Measurements from ENCODE around the gene SEMA4A. TPM values are rescaled to one million over a fixed set of nuclear protein-coding genes. Genes with fewer than 3 reads are reported as not detected.

Gene SEMA4A
- total and polyA plus RNA-seq, 9 of the 15 experiments (the other 6 are each of a cell fraction or from before 2014, with no cell fraction given): 0.04 to 1.7 (median 0.45) TPM

GRCh38 chr1:156114101-156114918 is 39.1 kb upstream of the SEMA4A start, which contains the start of gene LMNA (continued):
- TF ChIP-seq, protein P1, sequence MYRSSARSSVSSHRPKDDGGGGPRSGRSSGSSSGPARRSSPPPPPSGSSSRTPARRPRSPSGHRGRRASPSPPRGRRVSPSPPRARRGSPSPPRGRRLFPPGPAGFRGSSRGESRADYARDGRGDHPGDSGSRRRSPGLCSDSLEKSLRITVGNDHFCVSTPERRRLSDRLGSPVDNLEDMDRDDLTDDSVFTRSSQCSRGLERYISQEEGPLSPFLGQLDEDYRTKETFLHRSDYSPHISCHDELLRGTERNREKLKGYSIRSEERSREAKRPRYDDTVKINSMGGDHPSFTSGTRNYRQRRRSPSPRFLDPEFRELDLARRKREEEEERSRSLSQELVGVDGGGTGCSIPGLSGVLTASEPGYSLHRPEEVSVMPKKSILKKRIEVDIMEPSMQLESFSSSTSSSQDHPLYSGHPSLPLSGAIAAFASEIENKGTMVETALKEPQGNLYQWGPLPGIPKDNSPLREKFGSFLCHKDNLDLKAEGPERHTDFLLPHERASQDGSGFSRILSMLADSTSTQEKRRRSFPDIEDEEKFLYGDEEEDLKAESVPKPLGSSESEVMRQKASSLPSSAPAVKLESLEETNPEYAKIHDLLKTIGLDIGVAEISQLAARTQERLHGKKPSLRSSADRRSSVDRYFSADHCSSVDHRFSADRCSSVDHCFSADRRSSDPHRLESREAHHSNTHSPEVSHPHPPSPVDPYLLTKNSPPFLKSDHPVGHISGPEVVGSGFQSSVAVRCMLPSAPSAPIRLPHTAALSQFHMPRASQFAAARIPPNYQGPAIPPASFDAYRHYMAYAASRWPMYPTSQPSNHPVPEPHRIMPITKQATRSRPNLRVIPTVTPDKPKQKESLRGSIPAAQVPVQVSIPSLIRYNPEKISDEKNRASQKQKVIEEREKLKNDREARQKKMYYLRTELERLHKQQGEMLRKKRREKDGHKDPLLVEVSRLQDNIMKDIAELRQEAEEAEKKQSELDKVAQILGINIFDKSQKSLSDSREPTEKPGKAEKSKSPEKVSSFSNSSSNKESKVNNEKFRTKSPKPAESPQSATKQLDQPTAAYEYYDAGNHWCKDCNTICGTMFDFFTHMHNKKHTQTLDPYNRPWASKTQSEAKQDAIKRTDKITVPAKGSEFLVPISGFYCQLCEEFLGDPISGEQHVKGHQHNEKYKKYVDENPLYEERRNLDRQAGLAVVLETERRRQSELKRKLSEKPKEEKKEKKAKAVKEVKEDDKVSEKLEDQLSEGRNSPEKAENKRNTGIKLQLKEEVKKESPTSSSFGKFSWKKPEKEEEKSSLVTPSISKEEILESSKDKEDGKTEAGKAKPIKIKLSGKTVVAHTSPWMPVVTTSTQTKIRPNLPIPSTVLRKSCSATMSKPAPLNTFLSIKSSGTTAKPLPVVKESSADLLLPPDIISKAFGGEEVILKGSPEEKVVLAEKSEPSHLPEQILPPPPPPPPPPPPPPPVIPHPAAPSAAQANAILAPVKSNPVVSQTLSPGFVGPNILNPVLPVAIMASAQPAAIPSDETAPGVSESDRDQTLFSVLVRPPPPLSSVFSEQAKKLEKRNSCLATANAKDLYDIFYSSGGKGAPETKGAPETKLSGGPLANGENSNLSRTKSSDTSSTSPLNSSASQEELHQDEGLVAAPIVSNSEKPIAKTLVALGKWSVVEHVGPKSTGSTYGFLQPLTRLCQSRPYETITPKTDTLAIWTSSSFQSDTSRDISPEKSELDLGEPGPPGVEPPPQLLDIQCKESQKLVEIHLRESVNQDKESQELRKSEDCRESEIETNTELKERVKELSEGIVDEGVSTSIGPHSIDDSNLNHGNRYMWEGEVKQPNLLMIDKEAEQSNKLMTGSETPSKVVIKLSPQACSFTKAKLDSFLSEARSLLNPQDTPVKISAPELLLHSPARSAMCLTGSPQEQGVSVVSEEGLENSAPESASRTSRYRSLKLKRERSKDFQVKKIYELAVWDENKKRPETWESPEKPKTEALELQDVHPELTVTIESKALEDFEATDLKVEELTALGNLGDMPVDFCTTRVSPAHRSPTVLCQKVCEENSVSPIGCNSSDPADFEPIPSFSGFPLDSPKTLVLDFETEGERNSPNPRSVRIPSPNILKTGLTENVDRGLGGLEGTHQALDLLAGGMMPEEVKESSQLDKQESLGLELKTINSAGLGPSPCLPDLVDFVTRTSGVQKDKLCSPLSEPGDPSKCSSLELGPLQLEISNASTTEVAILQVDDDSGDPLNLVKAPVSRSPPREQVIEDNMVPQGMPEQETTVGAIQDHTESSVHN (IDR thresholded peaks at IDR 0.05; ENCODE audit: borderline replicate concordance in 1 of 2, low read depth in 1 of 2): 0 out of 4 replicates have a peak, but pooled peaks of 1 of the 2 experiments have one; percentile 33
- TF ChIP-seq CGGBP1 (CRISPR knock-in tag; IDR thresholded peaks at IDR 0.05) (0 out of 2 replicates have a peak, but pooled peaks have one; percentile 23), EHMT2 (IDR thresholded peaks at IDR 0.05) (peak; percentile 74; the same call in 1 of the 2 replicates), MTA2 (IDR thresholded peaks at IDR 0.05; ENCODE audit: low read depth) (peak; percentile 56), NFIC (IDR thresholded peaks at IDR 0.05) (peak; percentile 93), FOSL1 (tag; conservative IDR thresholded peaks at IDR 0.05) (peak; percentile 100), EP400 (IDR thresholded peaks at IDR 0.05) (peak; percentile 66; the same call in 1 of the 2 replicates), SUPT5H (IDR thresholded peaks at IDR 0.05) (peak; percentile 88), HBP1 (CRISPR knock-in tag; IDR thresholded peaks at IDR 0.05) (0 out of 2 replicates have a peak, but pooled peaks have one; percentile 63), HDAC1 (IDR thresholded peaks at IDR 0.05) (peak in 1 of 2 experiments; percentile 69; a peak in 2 of 4 replicates), GATAD2B (IDR thresholded peaks at IDR 0.05; ENCODE audit: borderline replicate concordance) (peak; percentile 65; the same call in 1 of the 2 replicates), NFRKB (IDR thresholded peaks at IDR 0.05; ENCODE audit: low read depth) (peak; percentile 76; the same call in 1 of the 2 replicates), TAF7 (tag; IDR thresholded peaks at IDR 0.05) (peak; percentile 42; the same call in 1 of the 2 replicates)
- TF ChIP-seq, protein P2, sequence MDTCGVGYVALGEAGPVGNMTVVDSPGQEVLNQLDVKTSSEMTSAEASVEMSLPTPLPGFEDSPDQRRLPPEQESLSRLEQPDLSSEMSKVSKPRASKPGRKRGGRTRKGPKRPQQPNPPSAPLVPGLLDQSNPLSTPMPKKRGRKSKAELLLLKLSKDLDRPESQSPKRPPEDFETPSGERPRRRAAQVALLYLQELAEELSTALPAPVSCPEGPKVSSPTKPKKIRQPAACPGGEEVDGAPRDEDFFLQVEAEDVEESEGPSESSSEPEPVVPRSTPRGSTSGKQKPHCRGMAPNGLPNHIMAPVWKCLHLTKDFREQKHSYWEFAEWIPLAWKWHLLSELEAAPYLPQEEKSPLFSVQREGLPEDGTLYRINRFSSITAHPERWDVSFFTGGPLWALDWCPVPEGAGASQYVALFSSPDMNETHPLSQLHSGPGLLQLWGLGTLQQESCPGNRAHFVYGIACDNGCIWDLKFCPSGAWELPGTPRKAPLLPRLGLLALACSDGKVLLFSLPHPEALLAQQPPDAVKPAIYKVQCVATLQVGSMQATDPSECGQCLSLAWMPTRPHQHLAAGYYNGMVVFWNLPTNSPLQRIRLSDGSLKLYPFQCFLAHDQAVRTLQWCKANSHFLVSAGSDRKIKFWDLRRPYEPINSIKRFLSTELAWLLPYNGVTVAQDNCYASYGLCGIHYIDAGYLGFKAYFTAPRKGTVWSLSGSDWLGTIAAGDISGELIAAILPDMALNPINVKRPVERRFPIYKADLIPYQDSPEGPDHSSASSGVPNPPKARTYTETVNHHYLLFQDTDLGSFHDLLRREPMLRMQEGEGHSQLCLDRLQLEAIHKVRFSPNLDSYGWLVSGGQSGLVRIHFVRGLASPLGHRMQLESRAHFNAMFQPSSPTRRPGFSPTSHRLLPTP (IDR thresholded peaks at IDR 0.05; ENCODE audit: borderline replicate concordance, extremely low read depth, insufficient read length): no peak
